Right ventricle myocardium superior (tissue), 1 donor: ENCODE measurements around the gene DGKD. TPM values are rescaled to one million over a fixed set of nuclear protein-coding genes. Genes with fewer than 3 reads are reported as not detected.
A peak's percentile ranks its signal among the peaks of the same experiment; 100 is the strongest.
"Not testable (repeated sequence)": the region's sequence is repeated elsewhere in the genome, so short reads cannot be mapped to it uniquely, and the experiment has no call there.

Experiments used
- ATAC-seq: fragments of 200-7000 bp; cut with Tn5 transposase; one replicate; pipeline ENCODE4 v1.9.1; 2020; ENCODE audit warnings: mild to moderate bottlenecking; ENCODE audit not compliant: poor library complexity
- DNase-seq: peaks from one replicate; pipeline ENCODE4 v3.0.0-alpha.2; 2020
- intact Hi-C: fragments of 100-400 bp; cut with DNase I; formaldehyde crosslinking; loops from one replicate; pipeline ENCODE4 v1.11.2; 2022
- total RNA-seq: library from RNA; stranded (reverse); fragmentation: NEBNext Ultra II Directional; extraction: Animal tissue kit (Norgen Biotek cat#: 25700); gene quantifications from one replicate; pipeline ENCODE4 v1.2.1, GENCODE V29; 2021
- donor health status: DM: no; HTN: yes; CAD: no; lungs with severe emphysema.

Gene DGKD
- total RNA-seq, 1 donor from 2014 or later = 27.2 TPM

- intact Hi-C loops, DNase-seq: not testable (repeated sequence)
These were observed 18.2 kb upstream of the DGKD start for GRCh38 chr2:233336091-233336490.

DNA sequence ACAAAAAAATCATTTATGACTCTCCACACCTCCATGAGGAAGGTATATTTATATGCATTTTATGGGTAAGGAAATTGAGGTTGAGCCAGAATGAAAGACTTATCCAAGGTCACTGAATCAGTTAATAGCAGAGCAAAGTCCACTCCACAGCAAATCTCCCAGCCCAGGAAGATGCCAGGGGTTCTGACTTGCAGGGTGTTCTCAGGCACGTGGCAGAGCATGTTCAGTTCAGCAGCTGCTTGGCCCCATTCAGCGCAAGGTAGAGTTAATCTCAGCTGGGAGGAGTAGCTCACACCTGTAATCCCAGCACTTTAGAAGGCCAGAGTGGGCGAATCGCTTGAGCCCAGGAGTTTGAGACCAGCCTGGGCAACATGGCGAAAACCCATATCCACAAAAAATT is 17.8 kb upstream of the DGKD start:
- intact Hi-C loops = no loop called here
- no peak for DNase-seq
- no peak for ATAC-seq

More at GRCh38 chr2:233336091-233336490, 18.2 kb upstream of the DGKD start:
- ATAC-seq = not testable (repeated sequence)

- no peak for DNase-seq
- intact Hi-C loops = no loop called here
- no peak for ATAC-seq
These were observed 16.2 kb upstream of the DGKD start for GRCh38 chr2:233338046-233338445.

- ATAC-seq = no peak
- intact Hi-C loops = no loop called here
- DNase-seq = no peak
These were observed 15.4 kb upstream of the DGKD start for GRCh38 chr2:233338812-233339368.

GRCh38 chr2:233339427-233339826 is 14.9 kb upstream of the DGKD start:
- intact Hi-C loops = no loop called here
- DNase-seq = no peak
- ATAC-seq = no peak

- no peak for ATAC-seq
- intact Hi-C loops = no loop called here
- DNase-seq = no peak
These were observed 13.0 kb upstream of the DGKD start for GRCh38 chr2:233341296-233341695.

GRCh38 chr2:233342301-233342700 is 12.0 kb upstream of the DGKD start:
- DNase-seq = no peak
- intact Hi-C loops = no loop called here
- ATAC-seq = no peak

- no peak for DNase-seq
- intact Hi-C loops = no loop called here
- ATAC-seq = no peak
These were observed 11.1 kb upstream of the DGKD start for GRCh38 chr2:233343171-233343705.

DNA sequence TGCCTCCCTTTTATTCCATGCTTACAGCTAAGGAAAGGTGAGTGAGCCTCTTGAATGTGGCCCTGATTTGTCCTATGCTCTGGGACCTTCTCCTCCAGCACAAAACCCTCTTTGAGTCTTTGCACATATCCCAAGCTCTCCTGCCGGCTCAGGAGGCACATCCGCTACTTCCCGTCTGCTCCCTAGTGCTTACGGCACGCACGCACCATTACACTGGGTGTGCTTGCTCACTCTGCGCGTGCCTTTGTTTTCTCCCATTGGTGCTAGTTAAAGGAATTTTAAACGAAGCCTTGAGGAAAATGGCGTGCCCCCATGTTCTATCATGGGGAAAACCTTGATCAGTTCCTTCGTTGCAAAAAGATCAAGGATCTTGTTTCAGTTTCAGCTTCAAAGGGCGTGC is 7.9 kb upstream of the DGKD start:
- ATAC-seq (no peak), DNase-seq (no peak)
- intact Hi-C loops = no loop called here

DNA sequence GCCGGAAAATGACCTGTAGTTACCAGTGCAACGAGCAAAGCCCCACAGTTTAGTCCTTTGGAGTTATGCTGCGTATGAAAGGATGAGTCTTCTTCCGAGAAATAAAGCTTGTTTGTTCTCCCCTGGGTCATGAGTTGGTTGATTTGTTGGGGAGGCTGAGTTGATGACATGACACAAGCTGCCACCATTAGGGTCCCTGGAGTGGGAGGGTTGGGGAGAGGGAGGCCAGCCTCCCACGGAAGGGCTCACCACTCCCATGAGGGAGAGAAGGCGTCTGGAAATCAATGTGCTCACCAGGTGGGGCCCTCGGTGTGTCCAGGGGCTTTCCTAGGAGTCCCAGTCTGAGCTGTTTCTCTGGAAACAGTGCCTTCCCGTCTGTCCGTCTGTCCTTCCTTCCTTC is 7.4 kb upstream of the DGKD start:
- no peak for ATAC-seq
- intact Hi-C loops = no loop called here
- DNase-seq = no peak

DNA sequence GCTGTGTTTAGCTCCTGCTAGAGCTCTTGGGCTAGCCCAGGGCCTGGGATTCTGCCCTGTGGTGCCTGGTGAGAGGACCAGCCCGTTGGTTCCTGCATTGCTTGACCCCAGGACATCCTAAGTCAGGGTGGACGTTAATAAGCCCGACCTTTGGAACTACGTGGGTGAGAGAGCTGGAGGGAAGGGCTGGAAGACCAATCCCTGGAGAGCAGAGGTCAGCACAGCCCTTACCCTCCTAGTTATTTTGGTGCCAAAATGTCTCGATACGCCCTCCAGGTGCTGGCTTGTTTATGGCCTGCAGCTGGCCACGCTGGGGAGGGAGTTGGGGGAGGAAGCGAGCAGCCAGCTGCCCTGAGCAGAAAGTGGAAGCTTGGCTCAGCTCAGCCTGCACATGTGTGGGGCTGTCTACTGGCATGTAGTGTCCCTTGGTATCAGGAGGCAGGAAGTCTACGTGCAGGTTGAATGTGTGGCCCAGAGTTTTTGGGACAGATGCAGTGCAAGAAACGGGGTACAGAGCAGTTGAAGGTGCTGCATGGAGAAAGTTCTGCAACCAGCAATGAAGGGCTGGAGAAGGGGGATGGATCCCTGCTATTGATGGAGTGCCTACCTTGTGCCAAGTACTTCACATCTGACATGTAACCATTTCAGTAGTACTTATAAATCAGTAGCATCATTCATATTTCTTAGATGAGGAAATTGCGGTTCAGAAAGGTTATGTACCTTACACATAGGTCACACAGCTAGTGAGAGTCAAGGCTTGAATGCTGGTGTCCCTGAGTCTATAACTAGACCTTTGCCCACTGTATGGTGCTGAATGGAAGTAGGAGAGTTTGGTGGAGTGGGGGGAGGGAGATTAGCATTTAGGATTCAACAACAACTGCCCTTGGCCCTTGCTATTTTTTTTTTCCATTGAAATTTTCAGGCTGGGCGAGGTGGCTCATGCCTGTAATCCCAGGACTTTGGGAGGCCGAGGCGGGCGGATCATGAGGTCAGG is 5.0 kb upstream of the DGKD start:
- intact Hi-C loops = no loop called here
- ATAC-seq (peak; percentile 69), DNase-seq (peak; percentile 76)

DNA sequence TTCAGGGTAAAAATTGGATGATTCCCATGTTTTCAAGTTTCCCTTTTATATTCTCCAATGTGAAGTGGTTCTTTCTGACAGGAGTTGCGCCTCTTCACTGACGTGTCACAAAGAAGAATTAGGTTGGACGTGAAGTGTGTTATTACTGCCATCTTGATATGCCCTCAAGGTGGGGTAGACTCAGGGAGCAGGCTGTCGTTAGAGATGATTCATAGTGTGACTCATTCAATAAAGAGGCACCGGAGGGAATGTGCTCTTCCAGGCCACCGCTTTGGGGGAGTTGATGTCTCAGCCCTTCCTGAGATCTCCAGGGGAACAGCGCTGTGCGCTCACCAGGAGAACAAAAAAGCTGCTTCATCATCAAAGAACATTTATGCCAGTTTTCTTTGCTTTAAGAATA is 3.6 kb upstream of the DGKD start:
- DNase-seq = no peak
- intact Hi-C loops = loop anchor here (5.0 kb wide), 1 partner anchor 92 kb away; no protein-coding TSS in a partner anchor
- no peak for ATAC-seq

DNA sequence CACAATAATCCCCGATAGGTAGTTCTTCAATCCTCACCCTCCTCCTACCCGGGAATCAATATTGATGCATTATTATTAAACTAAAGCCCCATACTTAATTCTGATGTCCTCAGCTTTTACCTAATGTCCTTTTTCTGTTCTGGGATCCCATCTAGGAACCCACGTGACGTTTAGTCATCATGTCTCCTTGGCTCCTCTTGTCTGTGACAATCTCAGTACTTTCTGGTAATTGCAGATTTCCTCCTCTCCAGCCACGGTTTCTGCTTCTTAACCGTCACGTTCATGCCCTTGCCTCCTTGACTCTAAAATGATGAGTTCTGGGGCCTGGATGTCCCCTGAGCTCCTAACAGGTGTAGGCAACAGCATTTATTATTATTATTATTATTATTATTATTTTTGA is 2.9 kb upstream of the DGKD start:
- intact Hi-C loops = loop anchor here (5.0 kb wide), 1 partner anchor 91 kb away; no protein-coding TSS in a partner anchor
- DNase-seq (no peak), ATAC-seq (no peak)

DNA sequence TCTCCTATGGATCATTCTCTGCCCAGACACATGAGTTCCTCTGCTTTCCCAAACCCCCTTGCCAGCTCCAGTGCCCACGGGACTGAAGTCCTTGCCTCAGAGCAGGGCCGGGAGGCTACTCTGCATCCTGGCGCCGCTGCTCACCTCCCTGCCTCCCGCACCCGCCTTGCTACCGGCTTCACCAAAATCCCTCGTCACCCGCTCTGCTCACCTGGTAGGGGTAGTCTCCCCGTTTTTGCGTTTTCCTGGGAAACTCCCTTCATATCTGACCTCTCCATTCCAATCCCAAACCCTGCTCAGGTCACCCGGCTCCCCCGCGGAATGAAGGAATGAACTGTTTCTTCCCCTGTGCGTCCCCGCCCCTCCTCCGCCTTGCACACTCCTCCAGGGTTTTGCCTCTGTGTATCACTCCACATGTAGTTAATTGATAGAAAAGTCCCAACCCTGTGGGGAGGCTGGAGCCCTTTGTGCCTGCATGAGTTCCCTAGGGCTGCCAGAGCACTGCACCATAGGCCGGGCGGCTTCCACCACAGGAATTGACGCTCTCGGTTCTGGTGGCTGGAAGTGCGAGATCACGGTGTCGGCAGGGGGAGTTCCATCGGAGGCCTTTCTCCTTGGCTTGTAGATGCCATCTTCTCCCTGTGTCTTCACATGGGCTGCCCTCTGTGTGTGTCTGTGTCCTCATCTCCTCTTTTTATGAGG is 2.0 kb upstream of the DGKD start:
- intact Hi-C loops = loop anchor here (5.0 kb wide), 1 partner anchor 90 kb away; no protein-coding TSS in a partner anchor
- DNase-seq (no peak), ATAC-seq (no peak)

DNA sequence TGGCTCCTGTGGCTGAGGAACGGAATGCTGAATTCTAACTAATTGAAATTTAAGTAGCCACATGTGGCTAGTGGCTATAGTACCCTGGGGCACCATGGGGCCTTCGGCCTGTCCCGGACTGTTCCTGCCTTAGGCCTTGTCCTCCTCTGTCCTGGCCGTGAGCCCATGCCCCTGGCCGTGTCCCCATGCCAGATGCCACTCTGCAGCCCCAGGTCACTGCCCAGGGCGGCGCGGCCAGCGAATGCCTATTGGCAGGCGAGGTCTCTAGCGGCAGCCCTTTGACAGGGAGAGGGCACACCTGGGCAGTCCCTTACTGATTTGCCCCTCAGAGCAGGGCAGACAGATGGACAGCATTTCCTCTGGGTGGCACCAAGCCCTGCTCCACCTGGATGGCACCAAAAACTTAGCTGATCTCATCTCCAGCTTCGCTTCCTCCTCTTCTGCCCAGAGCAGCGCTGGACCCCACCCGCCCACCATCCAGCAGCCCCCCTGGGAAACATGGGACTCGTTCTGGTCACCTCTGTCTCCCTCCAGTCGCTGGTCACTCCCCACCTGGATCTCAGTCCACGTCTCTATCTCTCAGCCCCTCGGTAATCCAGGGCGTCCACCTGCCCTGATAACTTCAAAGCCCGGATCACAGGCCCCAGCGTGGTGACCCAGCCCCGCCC is 1.1 kb upstream of the DGKD start:
- intact Hi-C loops = loop anchor here (5.0 kb wide), 1 partner anchor 89 kb away; no protein-coding TSS in a partner anchor
- peak; percentile 53 for DNase-seq
- peak; percentile 2 for ATAC-seq

DNA sequence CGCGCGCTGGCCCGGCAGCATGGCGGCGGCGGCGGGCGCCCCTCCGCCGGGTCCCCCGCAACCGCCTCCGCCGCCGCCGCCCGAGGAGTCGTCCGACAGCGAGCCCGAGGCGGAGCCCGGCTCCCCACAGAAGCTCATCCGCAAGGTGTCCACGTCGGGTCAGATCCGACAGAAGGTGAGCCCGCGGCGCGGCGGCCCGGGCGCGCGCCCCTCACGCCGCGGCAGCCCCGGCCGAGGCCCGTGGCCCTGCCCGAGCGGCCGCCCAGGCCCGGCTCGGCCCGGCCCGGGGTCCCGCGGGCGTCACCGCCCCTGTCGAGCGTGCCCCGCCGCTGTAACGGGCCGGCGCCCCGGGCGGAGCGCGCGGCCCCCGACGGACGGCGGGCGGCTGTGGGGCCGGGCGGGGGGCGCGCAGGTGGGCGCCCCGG is 218 bp downstream of the DGKD start:
- no peak for ATAC-seq
- intact Hi-C loops = loop anchor here (5.0 kb wide), 1 partner anchor 88 kb away; no protein-coding TSS in a partner anchor

GRCh38 chr2:233354971-233355574 is 779 bp downstream of the DGKD start:
- intact Hi-C loops = loop anchor here (5.0 kb wide), 1 partner anchor 87 kb away; no protein-coding TSS in a partner anchor
- no peak for ATAC-seq
- peak; percentile 66 for DNase-seq

More for the DNA sequence above, 218 bp downstream of the DGKD start:
- DNase-seq = no peak

- no peak for DNase-seq
- ATAC-seq = no peak
- intact Hi-C loops = no loop called here
These were observed 1.6 kb downstream of the DGKD start for GRCh38 chr2:233355916-233356315.
